HG02642 (cell line): ENCODE measurements around the gene SELENOV.

ENCODE experiments used
- ATAC-seq: cut with Tn5 transposase; IDR thresholded peaks from one replicate; pipeline ENCODE4 v1.9.1; 2021; ENCODE audit warnings: mild to moderate bottlenecking; ENCODE audit not compliant: unreplicated experiment, poor library complexity

The SELENOV gene

DNA sequence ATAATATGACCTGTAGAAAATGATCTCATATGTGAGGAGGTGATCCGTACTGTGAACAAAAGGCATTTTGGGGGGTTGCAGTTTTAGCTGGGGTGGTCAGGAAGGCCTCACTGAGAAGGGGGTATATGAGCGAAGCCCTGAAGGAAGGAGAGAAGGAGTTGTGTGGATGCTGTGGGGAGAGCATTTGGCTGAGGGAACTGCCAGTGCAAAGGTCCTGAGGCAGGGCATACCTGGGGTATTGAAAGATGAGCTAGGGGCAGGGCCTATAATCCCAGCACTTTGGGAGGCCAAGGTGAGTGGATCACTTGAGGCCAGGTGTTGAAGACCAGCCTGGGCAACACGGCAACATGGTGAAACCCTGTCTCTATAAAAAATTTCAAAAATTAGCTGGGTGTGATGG lies 2.5 kb downstream of the SELENOV start:
- ATAC-seq = no peak

DNA sequence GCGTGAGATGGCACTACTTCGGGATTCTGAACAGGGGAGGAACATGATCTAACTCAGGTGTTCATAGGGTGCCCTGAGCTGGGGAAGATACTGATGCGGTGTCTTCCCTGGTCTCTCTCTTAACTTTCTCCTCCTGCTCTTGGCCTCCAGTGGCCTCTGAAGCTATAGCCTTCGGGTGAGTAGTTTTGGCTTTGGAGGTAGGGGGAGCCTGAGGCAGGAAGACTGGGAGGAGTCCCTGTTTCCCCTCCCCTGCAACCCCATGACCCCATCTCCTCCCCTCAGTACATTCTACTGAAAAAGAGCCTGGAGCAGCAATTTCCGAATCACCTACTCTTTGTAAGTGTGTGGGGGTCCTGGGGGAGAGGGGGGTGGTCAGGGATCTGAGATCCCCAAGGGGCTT lies 3.5 kb downstream of the SELENOV start:
- no peak for ATAC-seq

GRCh38 chr19:39518975-39519374 lies 4.0 kb downstream of the SELENOV start:
- ATAC-seq = no peak

GRCh38 chr19:39520541-39521484 lies 5.9 kb downstream of the SELENOV start:
- ATAC-seq = no peak

GRCh38 chr19:39524495-39524894 lies 9.6 kb downstream of the SELENOV start:
- no peak for ATAC-seq

DNA sequence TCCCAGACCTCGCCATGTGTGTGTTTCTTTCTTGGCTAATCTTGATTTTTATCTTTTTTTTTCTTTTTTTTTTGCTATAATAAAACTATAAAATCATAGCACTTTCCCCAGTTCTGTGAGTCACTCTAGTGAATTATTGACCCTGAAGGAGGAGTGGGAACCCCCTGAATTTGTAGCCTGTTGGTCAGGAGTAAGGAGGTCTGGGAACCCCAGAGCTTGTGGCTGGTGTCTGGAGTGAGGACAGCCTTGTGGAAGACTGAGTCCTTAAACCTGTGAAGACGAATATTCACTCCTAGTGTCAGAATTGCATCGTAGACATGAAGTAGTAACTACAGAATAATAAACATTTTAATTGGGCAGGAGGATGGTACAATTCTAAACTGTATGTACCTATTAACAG lies 10.3 kb downstream of the SELENOV start:
- no peak for ATAC-seq

GRCh38 chr19:39531834-39532232 lies 16.9 kb downstream of the SELENOV start:
- ATAC-seq = no peak

DNA sequence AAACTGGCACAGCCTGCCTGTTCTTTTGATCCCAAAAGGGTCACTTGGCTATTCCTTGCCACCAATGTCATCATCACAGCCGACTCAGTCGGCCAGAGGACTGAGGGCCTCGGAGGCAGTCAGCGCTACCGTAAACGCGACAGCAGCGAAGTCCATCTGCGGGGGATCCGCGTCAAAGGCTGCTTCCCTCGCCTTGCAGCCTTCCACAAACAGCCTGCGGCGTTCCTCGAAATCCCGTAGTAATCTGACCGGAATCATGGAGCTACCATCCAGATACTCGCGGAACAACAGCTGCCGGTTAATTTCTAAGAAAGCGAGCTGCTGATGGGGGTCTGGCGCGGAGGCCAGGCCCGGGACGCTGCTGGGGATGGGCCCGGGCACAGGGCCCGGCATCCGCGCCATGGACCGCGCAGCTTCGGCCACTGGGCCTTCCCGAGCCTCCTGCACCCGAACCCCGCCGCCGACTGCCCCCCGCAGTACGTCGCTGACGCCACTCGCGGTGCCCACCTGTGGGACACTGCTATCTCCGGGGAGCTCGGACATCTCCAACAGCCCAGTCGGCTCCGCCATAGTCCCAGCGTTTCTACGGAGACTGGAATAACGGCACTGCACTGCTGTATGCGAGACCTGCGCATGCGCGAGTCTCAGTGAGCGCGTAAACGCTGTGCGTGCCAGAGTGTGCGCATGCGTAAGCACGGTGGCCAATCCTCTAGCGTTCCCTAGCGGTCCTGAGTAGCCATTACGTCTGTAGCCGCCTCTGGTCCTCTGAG lies 17.5 kb downstream of the SELENOV start, which contains the start of gene EID2B:
Gene EID2B, minus strand, starts transcription at position 620 of the 770 bp plus-strand sequence. Its CDS starts 50 bp downstream, at position 570.
- ATAC-seq = peak; percentile 95

- no peak for ATAC-seq
Observed at GRCh38 chr19:39533003-39533512, 18.1 kb downstream of the SELENOV start.

DNA sequence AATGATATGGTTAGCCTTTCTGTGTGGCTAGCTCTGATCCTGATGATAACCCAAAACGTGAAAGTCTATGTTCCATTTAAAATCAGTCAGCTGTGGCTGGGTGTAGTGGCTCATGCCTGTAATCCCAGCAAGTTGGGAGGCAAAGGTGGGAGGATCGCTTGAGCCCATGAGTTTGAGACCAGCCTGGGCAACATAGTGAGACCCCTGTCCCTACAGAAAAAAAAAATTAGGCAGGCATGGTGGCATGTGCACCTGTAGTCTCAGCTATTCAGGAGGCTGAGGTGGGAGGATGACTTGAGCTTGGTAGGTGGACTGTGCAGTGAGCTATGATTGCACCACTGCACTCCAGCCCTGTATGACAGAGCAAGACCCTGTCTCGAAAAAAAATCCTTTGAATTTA lies 18.9 kb downstream of the SELENOV start:
- ATAC-seq = no peak

- peak; percentile 1 for ATAC-seq
Observed at GRCh38 chr19:39539165-39539517, 24.2 kb downstream of the SELENOV start.

DNA sequence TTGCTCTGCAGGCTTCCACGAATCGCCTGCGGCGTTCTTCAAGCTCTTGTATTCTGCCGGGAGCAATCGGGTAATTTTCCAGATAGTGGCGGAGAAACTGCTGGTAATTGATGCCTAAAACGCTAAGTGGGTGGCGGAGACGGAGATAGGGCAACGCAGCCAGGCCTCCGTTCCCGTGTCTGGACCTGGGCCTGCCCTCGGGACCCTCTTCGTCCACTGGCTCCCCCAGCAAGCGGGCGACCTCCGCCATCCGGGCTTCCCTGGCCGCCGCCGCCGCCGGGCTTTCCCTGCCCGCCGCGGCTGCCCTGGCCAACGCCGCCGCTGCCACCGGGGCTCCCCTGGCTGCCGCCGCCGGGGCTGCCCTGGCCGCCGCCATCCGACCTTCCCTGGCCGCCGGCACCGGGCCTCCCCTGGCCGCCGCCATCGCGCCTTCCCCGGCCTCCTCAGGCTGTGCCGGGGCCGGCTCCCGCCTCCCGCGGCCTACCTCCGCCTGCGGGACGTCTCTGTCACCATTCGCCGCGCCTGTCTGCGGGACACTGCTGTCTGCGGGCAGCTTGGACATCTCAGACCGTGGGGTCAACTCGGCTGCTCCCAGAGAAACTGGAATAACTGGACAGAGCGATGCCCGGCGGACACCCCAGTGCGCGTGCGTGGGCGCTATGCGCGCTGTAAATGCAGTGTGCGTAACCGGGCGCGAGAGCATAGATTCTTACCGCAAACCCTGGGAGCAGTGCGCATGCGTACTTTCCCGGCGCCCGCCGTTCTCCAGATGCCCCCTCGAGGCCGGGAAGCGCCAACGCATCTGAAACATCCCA lies 24.8 kb downstream of the SELENOV start, which contains the start of gene EID2:
Gene EID2, minus strand, starts transcription at position 644 of the 815 bp plus-strand sequence. Its CDS starts 82 bp downstream, at position 562.
- ATAC-seq = peak; percentile 90

- ATAC-seq = no peak
Observed at GRCh38 chr19:39540333-39540673, 25.4 kb downstream of the SELENOV start.

GRCh38 chr19:39542206-39542605 lies 27.3 kb downstream of the SELENOV start:
- no peak for ATAC-seq

DNA sequence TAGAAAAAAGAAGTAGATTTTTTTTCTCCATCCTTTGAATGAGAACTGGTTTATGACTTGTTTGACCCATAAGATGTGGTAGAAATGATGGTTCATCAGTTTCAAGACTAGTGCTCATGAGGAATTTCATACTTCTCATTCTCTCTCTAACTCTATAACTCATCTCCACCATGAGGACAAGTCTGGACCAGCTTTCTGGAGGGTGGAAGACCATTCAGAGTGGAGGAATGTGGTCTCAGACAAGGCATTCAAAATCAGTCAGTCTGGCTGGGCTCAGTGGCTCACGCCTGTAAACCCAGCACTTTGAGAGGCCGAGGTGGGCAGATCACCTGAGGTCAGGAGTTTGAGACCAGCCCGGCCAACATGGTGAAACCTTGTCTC lies 28.5 kb downstream of the SELENOV start:
- no peak for ATAC-seq

GRCh38 chr19:39544226-39544903 lies 29.4 kb downstream of the SELENOV start:
- ATAC-seq = no peak

- ATAC-seq = no peak
Observed at GRCh38 chr19:39544911-39545310, 30.0 kb downstream of the SELENOV start.

DNA sequence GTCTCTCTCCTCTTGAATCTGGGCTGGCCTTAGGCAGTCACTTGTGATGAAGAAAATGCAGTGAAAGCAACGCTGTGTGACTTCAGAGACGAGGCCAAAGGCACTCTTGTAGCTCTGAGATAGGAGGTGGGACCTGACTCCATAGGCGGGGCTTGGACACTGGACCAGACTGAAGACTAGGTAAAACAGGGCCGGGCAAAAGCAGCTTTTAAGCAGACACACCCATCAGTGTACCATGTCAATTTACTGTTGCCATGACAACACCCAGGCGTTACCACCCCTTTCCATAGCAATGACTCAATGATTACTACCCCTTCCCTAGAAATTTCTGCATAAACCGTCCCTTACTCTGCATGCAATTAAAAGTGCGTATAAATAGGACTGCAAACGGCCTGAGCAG lies 31.7 kb downstream of the SELENOV start:
- no peak for ATAC-seq

DNA sequence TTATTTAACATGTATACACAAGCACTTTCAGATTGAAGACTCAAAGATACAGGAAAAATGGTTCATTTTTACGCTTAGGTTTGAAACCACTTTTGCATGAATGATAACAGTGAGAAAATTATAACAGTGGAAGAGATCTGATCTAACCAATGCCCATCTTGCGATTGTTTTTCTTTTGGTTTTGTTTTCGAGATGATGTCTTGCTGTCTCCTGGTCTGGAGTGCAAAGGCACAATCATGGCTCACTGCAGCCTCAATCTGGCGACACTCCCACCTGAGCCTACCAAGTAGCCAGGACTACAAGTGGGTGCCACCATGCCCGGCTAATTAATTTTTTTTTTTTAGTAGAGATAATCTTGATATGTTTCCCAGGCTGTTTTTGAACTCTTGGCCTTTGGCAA lies 35.3 kb downstream of the SELENOV start:
- ATAC-seq = no peak
